CD4-positive, CD25-positive, alpha-beta regulatory T cell (primary cell): ENCODE data around the gene AMBP. TPM values are rescaled to one million over a fixed set of nuclear protein-coding genes. Genes with fewer than 3 reads are reported as not detected.
"Not testable (repeated sequence)": the region's sequence is repeated elsewhere in the genome, so short reads cannot be mapped to it uniquely, and the experiment has no call there.

Source experiments
- ATAC-seq, 2 donors: fragments of 150-1000 bp; cut with Tn5 transposase; one replicate each; pipeline ENCODE4 v1.10.0; 2021; ENCODE audit warnings: low read depth in 2 of 2, moderate number of reproducible peaks in 2 of 2, moderate library complexity in 1 of 2
- DNase-seq, 3 donors: peaks; one replicate each; pipeline versions ENCODE4 v3.0.0 to v3.0.0-alpha.2; 2012 to 2022; ENCODE audit warnings: mixed read lengths in 1 of 3
- H3K27ac ChIP-seq: one replicate; pipeline ENCODE4 v1.7.0; 2013; ENCODE audit warnings: mild to moderate bottlenecking, low read length; ENCODE audit not compliant: insufficient read depth, poor library complexity, severe bottlenecking
- H3K27me3 ChIP-seq: one replicate; pipeline ENCODE4 v1.7.0; 2013; ENCODE audit warnings: low read length; ENCODE audit not compliant: control insufficient read depth, insufficient read depth
- H3K36me3 ChIP-seq: one replicate; pipeline ENCODE4 v1.7.0; 2013; ENCODE audit warnings: mild to moderate bottlenecking, low read length, moderate library complexity; ENCODE audit not compliant: control insufficient read depth, insufficient read depth
- H3K4me1 ChIP-seq: 2 replicates; pipeline ENCODE4 v1.7.0; 2013; ENCODE audit warnings: mild to moderate bottlenecking, low read length; ENCODE audit not compliant: insufficient read depth, control insufficient read depth, poor library complexity, severe bottlenecking
- H3K4me3 ChIP-seq: one replicate; pipeline ENCODE4 v1.7.0; 2013; ENCODE audit warnings: low read depth, mild to moderate bottlenecking, low read length, moderate library complexity
- H3K9me3 ChIP-seq, 2 experiments: 1 replicate in 1 of 2; 2 replicates in 1 of 2; pipeline ENCODE4 v1.7.0; 2013; ENCODE audit warnings: low read length in 2 of 2, mild to moderate bottlenecking in 1 of 2, moderate library complexity in 1 of 2; ENCODE audit not compliant: control insufficient read depth in 2 of 2
- H3K27ac Mint-ChIP-seq, 3 donors: one replicate each; pipeline ENCODE4 v1.8.0; 2020 to 2022; ENCODE audit warnings: mild to moderate bottlenecking in 3 of 3, mixed read lengths in 3 of 3, moderate library complexity in 2 of 3
- H3K27me3 Mint-ChIP-seq: one replicate; pipeline ENCODE4 v1.8.0; 2022; ENCODE audit warnings: mild to moderate bottlenecking, mixed read lengths
- H3K36me3 Mint-ChIP-seq: one replicate; pipeline ENCODE4 v1.8.0; 2020; ENCODE audit warnings: mixed read lengths
- H3K4me1 Mint-ChIP-seq, 4 donors: one replicate each; pipeline ENCODE4 v1.8.0; 2020 to 2022; ENCODE audit warnings: mixed read lengths in 4 of 4, mild to moderate bottlenecking in 1 of 4
- H3K4me3 Mint-ChIP-seq, 4 donors: one replicate each; pipeline ENCODE4 v1.8.0; 2020 to 2022; ENCODE audit warnings: mild to moderate bottlenecking in 4 of 4, mixed read lengths in 4 of 4, moderate library complexity in 3 of 4
- H3K9me3 Mint-ChIP-seq, 7 donors: one replicate each; pipeline ENCODE4 v1.8.0; 2020 to 2022; ENCODE audit warnings: mixed read lengths in 7 of 7, mild to moderate bottlenecking in 3 of 7, moderate library complexity in 2 of 7
- polyA plus RNA-seq, 4 donors: library from polyadenylated mRNA; unstranded; fragments of 300-500 nt; fragmentation: Illumina TruSeq; gene quantifications; one replicate each; pipeline ENCODE4 v1.2.3, GENCODE V29; 2021
- total RNA-seq: library from RNA; stranded (reverse); gene quantifications from one replicate; pipeline ENCODE4 v1.2.3, GENCODE V29; 2022

AMBP gene
- total and polyA plus RNA-seq, 5 donors from 2014 or later = not detected

DNA sequence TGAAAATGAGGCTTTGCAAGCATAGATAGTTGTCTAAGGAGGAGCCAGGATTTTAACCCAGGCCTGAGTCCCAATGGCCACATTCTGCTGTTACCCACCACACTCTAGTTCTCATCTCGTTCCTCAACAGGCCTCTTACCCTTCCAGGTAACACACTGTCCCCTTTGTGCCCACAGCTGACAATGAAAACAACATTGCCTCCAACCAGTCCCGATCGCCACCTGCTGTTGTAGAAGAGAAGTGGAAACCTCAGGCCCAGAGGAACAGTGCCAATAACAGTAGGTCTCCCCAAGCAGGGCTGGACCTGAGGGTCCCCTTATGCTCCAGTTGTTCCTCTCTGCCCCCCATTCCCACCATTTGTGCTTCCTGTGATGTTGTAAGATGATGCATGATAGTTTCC lies 30.4 kb downstream of the AMBP start:
- H3K4me3 ChIP-seq = no peak overlapping the region
- H3K36me3 Mint-ChIP-seq = no peaks in the 10 kb centered on the region
- DNase-seq (no peak), ATAC-seq (no peak)
- H3K36me3 ChIP-seq = no peaks in the 10 kb centered on the region
- H3K27me3 ChIP-seq = peaks cover 4% of the 10 kb centered on the region
- peak overlapping the region in 1 of 3 donors; percentile 67 for H3K27ac Mint-ChIP-seq
- no peak overlapping the region for H3K27ac ChIP-seq
- H3K27me3 Mint-ChIP-seq = peaks cover 4% of the 10 kb centered on the region
- peaks cover 0 to 2% (median 0%) of the 10 kb centered on the region in 7 donors for H3K9me3 Mint-ChIP-seq
- H3K9me3 ChIP-seq = no peaks in the 10 kb centered on the region
- no peaks in the 10 kb centered on the region for H3K4me1 ChIP-seq
- H3K4me1 Mint-ChIP-seq = no peaks in the 10 kb centered on the region
- no peak overlapping the region for H3K4me3 Mint-ChIP-seq

DNA sequence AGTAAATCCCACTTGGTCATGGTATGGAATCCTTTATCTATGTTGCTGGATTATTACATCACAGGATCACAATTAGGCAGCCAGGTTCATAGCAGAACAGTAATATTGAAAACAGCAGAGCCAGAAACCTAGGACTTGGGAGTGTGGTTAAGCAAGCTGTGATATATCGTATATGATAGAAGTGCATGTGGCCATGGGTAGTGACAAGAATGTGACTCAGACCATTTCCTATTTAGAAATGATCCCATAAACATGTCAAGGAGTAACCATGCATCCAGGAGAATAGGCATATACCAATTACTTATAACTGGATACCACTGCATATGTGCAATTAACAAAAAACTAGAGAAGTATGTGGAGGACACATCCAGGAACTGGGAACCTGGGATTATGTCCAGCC lies 31.2 kb downstream of the AMBP start:
- H3K27me3 ChIP-seq = peaks cover 4% of the 10 kb centered on the region
- Mint-ChIP-seq H3K27ac (no peak overlapping the region), H3K4me1 (no peaks in the 10 kb centered on the region), H3K4me3 (no peak overlapping the region), H3K27me3 (peaks cover 4% of the 10 kb centered on the region), H3K9me3 (peaks cover 0 to 2% (median 0%) of the 10 kb centered on the region in 7 donors), H3K36me3 (no peaks in the 10 kb centered on the region)
- no peak for ATAC-seq
- H3K27ac ChIP-seq = no peak overlapping the region
- no peaks in the 10 kb centered on the region for H3K4me1 ChIP-seq
- no peaks in the 10 kb centered on the region for H3K9me3 ChIP-seq
- no peak for DNase-seq
- H3K36me3 ChIP-seq = no peaks in the 10 kb centered on the region
- H3K4me3 ChIP-seq = no peak overlapping the region

DNA sequence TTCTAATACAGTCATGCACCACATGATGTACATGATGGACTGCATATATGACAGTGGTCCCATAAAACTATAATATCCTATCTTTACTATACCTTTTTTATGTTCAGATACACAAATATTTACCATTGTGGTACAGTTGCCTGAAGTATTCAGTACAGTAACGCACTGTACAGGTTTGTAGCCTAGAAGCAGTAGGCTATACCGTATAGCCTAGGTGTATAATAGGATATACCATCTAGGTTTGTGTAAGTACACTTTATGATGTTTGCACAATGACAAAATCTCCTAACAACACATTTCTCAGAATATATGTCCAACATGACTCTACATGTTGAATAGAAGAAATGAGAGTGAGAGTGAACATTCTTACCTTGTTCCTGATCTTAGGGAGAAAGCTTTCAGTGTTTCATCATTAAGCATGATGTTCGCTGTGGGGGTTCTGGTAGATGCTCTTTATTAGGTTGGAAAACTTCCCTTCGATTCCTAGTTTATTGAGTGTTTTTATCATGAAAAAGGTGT lies 31.8 kb downstream of the AMBP start:
- ATAC-seq (no peak), DNase-seq (no peak)
- H3K27ac ChIP-seq = no peak overlapping the region
- H3K9me3 ChIP-seq = no peaks in the 10 kb centered on the region
- H3K9me3 Mint-ChIP-seq = peaks cover 0 to 2% (median 1%) of the 10 kb centered on the region in 7 donors
- H3K4me1 Mint-ChIP-seq = no peaks in the 10 kb centered on the region
- H3K27me3 ChIP-seq = peaks cover 4% of the 10 kb centered on the region
- no peaks in the 10 kb centered on the region for H3K4me1 ChIP-seq
- no peak overlapping the region for H3K4me3 ChIP-seq
- no peak overlapping the region for H3K27ac Mint-ChIP-seq
- H3K36me3 Mint-ChIP-seq = no peaks in the 10 kb centered on the region
- no peak overlapping the region for H3K4me3 Mint-ChIP-seq
- no peaks in the 10 kb centered on the region for H3K36me3 ChIP-seq
- H3K27me3 Mint-ChIP-seq = peaks cover 8% of the 10 kb centered on the region

GRCh38 chr9:114043660-114044059 lies 34.4 kb downstream of the AMBP start:
- not testable (repeated sequence) for H3K27me3 ChIP-seq, H3K4me3 ChIP-seq, ATAC-seq, H3K36me3 Mint-ChIP-seq, H3K9me3 Mint-ChIP-seq, DNase-seq, H3K27ac ChIP-seq, H3K4me1 Mint-ChIP-seq, H3K4me3 Mint-ChIP-seq, H3K4me1 ChIP-seq, H3K9me3 ChIP-seq, H3K27ac Mint-ChIP-seq, H3K36me3 ChIP-seq, H3K27me3 Mint-ChIP-seq

- Mint-ChIP-seq H3K27me3 (peaks cover 5% of the 10 kb centered on the region), H3K27ac (no peak overlapping the region)
Measured at GRCh38 chr9:114039484-114039883, 38.6 kb downstream of the AMBP start.

GRCh38 chr9:114038724-114039313 lies 39.3 kb downstream of the AMBP start:
- Histone ChIP-seq H3K27ac (no peak overlapping the region), H3K4me3 (no peak overlapping the region), H3K4me1 (no peaks in the 10 kb centered on the region), H3K27me3 (no peaks in the 10 kb centered on the region), H3K9me3 (no peaks in the 10 kb centered on the region), H3K36me3 (no peaks in the 10 kb centered on the region)
- ATAC-seq (no peak), DNase-seq (no peak)
- Mint-ChIP-seq H3K36me3 (no peaks in the 10 kb centered on the region), H3K27me3 (peaks cover 8% of the 10 kb centered on the region), H3K4me3 (no peak overlapping the region), H3K27ac (no peak overlapping the region), H3K9me3 (peaks cover 0 to 2% (median 0%) of the 10 kb centered on the region in 7 donors), H3K4me1 (no peaks in the 10 kb centered on the region)

More at GRCh38 chr9:114039484-114039883, 38.6 kb downstream of the AMBP start:
- Mint-ChIP-seq H3K4me3 (no peak overlapping the region), H3K36me3 (no peaks in the 10 kb centered on the region), H3K4me1 (no peaks in the 10 kb centered on the region), H3K9me3 (peaks cover 0 to 2% (median 0%) of the 10 kb centered on the region in 7 donors)
- DNase-seq (no peak), ATAC-seq (no peak)
- Histone ChIP-seq H3K9me3 (no peaks in the 10 kb centered on the region), H3K4me1 (no peaks in the 10 kb centered on the region), H3K4me3 (no peak overlapping the region), H3K27me3 (no peaks in the 10 kb centered on the region), H3K36me3 (no peaks in the 10 kb centered on the region), H3K27ac (no peak overlapping the region)

DNA sequence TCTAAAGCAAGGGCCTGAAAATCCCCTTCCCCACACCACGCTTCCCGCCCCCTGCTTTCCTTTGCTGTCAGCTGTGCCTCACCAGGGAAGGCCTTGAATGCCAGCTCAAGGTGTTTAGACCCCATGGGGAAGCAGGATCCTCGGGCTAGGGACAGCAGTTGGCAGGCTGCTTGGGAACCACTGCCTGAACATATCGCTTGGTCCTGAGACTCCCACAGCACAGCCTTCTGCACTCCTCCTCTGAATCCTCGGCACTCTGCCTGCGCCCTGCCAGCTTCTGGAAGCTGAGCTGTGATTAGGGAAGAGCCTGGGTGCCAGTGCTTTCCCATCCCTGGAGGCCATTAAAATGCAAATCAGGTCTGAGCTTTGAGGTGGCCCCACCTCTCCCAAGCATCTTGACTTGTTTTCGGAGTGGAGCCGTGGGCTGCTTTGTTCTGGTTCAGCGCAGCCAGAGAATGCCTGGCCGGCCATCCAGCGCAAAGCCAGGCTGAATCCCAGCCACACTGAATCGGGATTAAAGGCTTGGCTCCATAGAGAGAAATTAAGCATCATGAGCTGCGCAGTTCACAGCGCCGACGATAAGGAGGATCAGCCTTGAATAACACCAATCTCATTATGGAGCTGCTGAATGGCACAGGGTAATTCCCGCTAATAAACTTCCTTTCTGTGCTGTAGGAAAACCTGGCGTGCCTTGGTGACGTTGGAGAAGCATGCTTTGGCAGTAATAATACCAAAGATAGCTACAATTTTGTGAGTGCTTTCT lies 40.0 kb downstream of the AMBP start:
- H3K36me3 ChIP-seq = no peaks in the 10 kb centered on the region
- H3K4me3 ChIP-seq = no peak overlapping the region
- H3K27me3 ChIP-seq = no peaks in the 10 kb centered on the region
- no peak for DNase-seq
- Mint-ChIP-seq H3K4me1 (no peaks in the 10 kb centered on the region), H3K27ac (no peak overlapping the region), H3K36me3 (no peaks in the 10 kb centered on the region), H3K4me3 (no peak overlapping the region), H3K27me3 (peaks cover 10% of the 10 kb centered on the region), H3K9me3 (peaks cover 0 to 2% (median 0%) of the 10 kb centered on the region in 7 donors)
- no peaks in the 10 kb centered on the region for H3K4me1 ChIP-seq
- no peaks in the 10 kb centered on the region for H3K9me3 ChIP-seq
- no peak for ATAC-seq
- H3K27ac ChIP-seq = no peak overlapping the region
